Measurements from ENCODE around the gene EEF1A2.

GRCh38 chr20:63504642-63505041 is 5.8 kb upstream of the EEF1A2 start:
- TF ChIP-seq CTCF (conservative IDR thresholded peaks at IDR 0.05) (no peak), EZH2 (IDR thresholded peaks at IDR 0.05; ENCODE audit: low read depth) (no peak)

Measured in PC-9 (cell line).